GM18499 (cell line): ENCODE measurements around the gene C5AR2.
"Not testable (repeated sequence)": the region's sequence is repeated elsewhere in the genome, so short reads cannot be mapped to it uniquely, and the experiment has no call there.

Experiments used
- ATAC-seq: cut with Tn5 transposase; IDR thresholded peaks from one replicate; pipeline ENCODE4 v1.9.1; 2021; ENCODE audit warnings: moderate number of reproducible peaks; ENCODE audit not compliant: insufficient read depth, unreplicated experiment

C5AR2 gene

GRCh38 chr19:47357788-47358680 is 26.1 kb downstream of the C5AR2 start:
- no peak for ATAC-seq

DNA sequence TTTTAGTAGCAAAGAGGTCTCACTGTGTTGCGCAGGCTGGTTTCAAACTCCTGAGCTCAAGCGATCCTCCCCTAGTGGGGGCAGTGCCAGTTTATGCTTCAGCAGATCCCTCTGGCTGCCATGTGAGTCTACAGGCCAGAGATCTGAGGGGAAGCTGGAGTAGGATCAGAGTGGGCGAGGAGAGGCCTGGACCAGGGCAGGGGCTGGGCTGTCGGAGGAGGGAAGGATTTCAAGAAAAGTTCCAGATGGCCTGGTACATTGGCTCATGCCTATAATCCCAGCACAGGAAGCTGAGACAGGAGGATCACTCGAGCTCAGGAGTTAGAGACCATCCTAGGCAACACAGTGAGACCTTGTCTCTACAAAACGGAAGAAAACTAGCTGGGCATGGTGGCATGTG is 27.0 kb downstream of the C5AR2 start:
- ATAC-seq, result no peak

DNA sequence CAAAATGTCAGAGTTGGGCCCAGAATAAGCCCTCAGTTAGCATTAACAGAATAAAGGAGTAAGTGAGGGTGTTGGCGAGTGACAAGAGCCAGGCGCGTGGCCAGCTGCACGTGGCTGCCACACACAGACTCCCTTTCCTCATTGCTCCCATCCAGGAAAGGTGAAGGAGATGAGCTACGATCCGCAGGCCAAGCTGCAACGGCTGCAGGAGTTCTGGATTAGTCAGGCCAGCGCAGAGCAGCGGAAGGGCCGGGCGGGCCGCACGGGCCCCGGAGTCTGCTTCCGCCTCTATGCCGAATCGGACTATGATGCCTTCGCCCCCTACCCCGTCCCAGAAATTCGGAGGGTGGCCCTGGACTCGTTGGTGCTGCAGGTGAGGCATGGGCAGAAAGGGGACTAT is 30.3 kb downstream of the C5AR2 start:
- no peak for ATAC-seq

DNA sequence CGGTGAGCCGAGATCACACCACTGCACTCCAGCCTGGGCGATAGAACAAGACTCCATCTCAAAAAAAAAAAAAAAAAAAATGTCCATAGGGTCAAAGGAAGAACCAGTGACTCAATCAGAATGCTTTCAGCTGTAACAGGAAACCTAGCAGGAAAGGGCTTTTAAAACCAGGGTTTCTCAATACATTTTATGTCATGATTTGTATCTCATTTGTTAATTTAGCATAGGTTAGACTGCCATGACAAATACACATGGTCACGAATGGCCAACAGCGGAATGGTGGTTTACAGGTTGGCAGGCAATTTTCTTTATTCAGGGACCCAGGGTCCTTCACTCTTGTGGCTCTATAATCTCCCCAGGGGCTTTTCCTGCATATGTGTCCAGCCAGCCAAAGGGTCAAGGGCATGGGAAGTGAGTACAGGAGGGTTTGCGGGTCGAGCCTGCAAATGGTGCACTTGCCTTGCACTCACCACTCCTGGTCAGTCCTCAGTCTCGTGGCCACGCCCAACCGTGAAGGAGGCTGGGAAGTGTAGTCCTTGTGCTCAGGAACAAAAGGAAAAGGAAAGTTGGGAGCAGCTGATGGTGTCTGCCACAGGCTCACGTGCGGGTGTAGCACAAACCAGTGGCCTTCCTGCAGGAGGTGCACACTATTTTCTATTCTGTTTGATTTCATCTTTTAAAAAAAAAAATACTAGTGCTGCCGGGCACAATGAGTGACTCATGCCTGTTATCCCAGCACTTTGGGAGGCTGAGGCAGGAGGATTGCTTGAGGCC is 32.0 kb downstream of the C5AR2 start:
- ATAC-seq, result no peak

DNA sequence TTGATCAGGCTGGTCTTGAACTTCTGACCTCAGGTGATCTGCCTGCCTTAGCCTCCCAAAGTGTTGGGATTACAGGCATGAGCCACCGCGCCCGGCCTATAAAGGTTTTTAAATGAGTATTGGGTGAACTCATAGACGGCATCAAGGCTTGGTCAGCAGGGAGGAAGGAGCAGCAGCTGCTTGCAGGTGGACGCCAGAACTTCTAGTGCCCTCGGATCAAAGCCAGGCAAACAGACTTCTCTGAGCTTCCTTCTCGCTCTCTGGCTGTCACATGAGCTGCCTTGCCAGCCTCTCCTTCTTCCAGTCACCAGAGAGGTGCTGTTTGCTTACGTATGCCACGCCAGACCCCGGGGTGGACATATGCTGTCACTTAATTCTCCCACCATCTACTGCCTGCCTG is 33.5 kb downstream of the C5AR2 start:
- ATAC-seq, result not testable (repeated sequence)

GRCh38 chr19:47370045-47370611 is 38.2 kb downstream of the C5AR2 start:
- no peak for ATAC-seq

- ATAC-seq, result no peak
Observed at GRCh38 chr19:47371261-47371660, 39.3 kb downstream of the C5AR2 start.

GRCh38 chr19:47372603-47373002 is 40.6 kb downstream of the C5AR2 start:
- ATAC-seq, result no peak

DNA sequence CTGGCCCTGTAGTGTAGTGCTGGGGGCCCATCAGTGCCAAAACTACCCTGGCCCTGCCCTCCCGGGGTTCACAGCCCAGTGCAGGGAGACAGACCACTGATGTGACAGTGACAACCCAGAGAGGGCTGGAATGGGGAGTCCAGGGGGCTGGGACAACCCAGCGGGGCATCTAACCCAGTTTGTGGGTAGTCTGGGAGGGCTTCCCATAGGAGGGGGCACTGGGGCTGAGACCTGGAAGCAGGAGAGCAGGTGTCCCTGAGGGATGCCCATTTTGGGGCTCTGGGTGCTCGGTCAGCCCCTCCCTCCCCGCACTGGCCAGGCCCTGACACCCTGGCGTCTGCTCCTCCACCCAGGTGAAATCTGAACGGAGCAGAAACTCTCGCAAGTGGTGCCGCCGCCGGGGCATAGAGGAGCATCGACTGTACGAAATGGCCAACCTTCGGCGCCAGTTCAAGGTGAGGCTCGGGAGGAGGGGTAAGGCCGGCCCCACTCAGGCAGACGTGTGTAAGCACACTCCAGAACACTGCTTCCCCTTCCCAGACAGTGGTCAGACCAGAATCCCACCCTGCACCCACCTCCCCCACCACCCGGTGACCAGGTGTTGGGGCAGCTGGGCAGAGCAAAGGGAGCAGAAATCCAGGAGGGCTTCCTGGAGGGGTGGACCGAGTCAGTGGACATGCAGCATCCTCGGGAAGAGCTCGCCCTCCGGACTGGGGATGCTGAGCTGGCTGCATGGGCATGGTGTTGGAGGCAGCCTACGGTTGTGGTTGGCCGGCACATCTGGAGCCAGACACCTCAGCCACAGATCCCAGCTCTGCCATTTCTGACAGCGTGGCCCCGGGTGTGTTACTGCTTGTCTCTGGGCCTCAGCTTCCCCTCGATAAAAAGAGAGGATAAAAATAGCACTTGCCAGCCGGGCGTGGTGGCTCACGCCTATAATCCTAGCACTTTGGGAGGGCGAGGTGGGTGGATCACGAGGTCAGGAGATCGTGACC is 41.6 kb downstream of the C5AR2 start:
- ATAC-seq, result no peak

DNA sequence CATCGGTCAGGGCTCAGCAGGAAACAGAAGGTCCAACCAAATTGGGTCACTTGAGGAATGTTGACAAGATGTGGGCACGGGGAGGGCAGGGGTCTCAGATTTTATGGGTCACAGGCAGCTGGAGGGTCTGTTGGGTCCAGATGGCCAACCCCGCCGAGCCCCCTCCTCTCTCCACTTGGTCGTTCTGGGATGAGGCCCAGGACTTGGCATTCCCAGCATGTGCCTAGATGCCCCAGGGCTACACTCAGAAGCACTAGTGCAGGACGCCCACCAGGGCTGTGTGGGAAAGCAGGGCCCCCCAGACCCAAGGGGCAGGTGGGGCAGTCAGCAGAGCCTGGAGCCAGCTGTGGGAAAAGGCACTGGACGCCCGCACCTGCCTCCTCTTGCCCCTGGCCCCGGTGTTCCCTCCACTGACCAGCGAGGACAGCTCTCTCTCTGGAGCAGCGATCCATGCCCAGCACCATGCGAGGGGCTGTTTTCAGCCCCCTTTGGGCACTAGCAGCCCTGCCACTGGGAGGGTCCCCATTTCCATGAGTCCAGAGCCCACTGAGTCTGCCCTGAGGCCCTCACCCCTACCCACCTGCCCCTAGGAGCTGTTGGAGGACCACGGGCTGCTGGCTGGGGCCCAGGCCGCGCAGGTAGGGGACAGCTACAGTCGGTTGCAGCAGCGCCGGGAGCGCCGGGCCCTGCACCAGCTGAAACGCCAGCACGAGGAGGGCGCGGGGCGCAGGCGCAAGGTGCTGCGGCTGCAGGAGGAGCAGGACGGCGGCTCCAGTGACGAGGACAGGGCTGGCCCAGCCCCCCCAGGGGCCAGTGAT is 43.1 kb downstream of the C5AR2 start:
- no peak for ATAC-seq

- ATAC-seq, result no peak
Observed at GRCh38 chr19:47375694-47376588, 44.0 kb downstream of the C5AR2 start.

GRCh38 chr19:47376589-47377144 is 44.7 kb downstream of the C5AR2 start:
- ATAC-seq, result no peak

DNA sequence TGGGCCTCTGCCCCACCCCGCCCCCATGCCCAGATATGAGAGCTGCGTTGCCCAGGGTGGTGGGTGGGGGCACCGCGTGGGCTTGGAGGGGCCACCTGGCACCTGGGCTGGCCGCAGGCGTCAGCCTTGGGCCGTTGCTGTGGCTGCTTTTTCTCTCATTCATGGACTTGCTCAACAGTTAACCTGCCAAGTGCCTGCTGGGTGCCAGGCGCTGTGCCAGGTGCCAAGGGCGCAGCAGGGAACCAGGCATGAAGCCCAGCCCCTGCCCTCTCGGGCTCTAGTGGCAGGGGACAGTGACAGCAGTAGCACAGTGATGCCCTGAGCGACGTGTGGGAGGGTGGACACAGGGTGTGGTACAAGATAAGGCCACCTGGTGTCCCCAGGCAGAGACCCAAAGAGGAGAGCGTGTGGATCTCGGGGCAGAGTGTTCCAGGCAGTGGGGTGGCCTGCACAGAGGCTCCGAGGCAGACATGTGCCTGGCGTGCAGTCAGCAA is 45.3 kb downstream of the C5AR2 start:
- ATAC-seq, result no peak

GRCh38 chr19:47377801-47378200 is 45.8 kb downstream of the C5AR2 start:
- ATAC-seq, result no peak

GRCh38 chr19:47378246-47378645 is 46.3 kb downstream of the C5AR2 start:
- no peak for ATAC-seq

- no peak for ATAC-seq
Observed at GRCh38 chr19:47379381-47379938, 47.5 kb downstream of the C5AR2 start.

DNA sequence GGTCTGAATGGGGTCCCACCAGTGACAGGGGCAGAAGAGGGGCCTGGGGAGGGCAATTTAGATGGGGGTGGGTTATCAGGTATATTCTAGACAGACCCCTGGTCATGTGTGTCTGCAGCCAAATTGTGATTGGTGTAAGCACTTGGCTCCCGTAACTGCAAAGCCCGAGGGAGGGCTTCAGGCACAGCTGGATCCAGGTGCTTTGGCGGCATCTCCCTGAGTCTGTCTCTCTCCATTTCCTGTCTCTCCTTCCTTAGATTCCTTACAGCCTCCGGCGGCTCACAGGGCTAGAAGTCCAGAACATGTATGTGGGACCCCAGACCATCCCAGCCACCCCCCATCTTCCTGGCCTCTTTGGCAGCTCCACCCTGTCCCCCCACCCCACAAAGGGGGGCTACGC is 48.6 kb downstream of the C5AR2 start:
- no peak for ATAC-seq
